GM13977 (cell line): Measurements from ENCODE around the gene RNU2-1.

Experiments
- DNase-seq: peaks from one replicate; pipeline ENCODE4 v3.0.0; 2012; ENCODE audit warnings: low spot score
- CTCF ChIP-seq: IDR thresholded peaks from 2 replicates; pipeline ENCODE4 v1.5.1; 2012; ENCODE audit warnings: mild to moderate bottlenecking, control low read depth; ENCODE audit not compliant: insufficient read depth; ENCODE audit errors: extremely low read depth, missing control alignments
- in situ Hi-C: fragments of 300-500 bp; cut with MboI; formaldehyde crosslinking; loops from one replicate; pipeline ENCODE4 v1.12.0; 2022; ENCODE audit warnings: low sequenced_read_pairs, low pct_unique_long_range_greater_than_20kb, mixed read lengths, inconsistent platforms; ENCODE audit not compliant: unreplicated experiment

Gene RNU2-1

DNA sequence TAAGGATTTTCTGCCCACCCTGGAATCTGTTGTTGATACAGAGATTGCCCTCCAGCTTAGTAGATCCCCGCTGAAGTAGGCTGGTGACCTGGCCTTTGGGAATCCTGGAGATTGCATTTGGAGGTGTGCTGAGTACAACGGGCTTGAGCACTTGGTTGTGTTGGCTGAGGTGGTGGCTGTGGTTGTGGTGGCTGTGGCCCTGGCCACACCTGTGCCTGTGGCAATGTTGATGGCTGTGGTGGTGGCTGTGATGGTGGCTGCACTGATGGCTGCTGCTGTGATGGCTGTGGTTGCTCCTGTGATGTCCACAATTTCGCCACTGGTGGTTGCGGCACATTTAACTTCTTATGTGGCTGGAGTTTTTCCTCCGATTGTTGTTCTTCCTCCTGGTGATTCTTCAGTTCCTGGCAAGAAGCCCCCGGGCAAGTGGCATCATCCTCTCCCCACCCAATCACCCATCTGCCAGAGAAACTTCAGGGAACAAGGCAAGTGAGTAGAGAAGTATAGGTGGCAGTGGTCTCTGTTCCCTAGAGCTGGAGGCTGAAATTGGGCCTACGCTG is 9.6 kb downstream of the RNU2-1 start:
- DNase-seq, result no peak
- in situ Hi-C loops, result no loop called here
- no peak for TF ChIP-seq CTCF

DNA sequence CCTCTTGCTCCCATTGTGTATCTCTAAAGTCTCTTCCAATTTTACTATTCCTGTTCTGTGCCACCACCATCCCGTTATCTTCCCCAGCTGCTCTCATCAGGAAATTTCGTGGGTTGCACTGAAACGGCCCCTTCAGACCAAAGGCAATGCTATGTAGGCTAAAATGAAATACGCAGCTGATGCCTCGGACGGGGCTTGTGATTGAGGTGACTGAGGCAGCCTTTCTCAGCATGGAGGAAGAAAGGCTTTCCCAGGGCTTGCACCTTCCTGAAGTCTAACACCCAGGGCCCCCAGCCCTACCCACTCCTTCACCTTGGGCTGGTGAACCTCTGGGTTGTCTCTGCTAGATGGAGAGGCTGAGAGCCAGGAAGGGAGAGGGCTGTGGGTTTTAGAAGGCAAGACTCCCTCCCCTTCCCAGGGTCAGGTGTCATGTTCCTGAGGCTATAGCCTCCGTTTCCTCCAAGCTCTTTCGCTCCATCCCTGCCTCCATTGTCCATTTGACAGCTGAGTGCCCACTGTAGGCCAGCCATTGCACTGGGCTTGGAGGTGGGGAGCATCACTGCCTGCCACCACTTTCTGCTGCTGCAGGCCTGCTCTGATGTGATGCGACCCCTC is 13.2 kb downstream of the RNU2-1 start:
- DNase-seq, result no peak
- no peak for TF ChIP-seq CTCF
- in situ Hi-C loops, result no loop called here

DNA sequence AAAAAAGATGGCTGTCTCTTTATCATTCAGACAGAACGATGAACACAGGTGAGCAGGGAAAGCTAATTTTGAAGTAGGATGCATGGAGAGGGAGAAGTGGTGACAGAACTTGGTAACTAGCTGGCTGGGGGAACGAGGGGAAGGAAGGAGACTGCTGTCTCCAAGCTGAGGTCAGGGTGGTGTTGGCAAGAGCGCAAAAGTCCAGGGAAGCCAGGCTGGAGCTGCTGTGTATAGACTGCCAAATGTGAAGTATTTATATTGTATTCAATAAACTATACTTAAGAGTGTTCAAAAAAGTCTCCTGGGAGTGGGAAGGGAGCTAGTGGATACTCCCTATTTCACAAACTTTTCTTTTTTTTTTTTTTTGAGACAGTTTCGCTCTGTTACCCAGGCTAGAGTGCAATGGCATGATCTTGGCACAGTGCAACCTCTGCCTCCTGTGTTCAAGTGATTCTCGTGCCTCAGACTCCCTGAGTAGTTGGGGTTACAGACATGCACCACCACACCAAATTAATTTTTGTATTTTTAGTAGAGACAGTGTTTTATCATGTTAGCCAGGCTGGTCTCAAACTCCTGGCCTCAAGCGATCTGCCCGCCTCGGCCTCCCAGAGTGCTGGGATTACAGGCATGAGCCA is 13.9 kb downstream of the RNU2-1 start:
- in situ Hi-C loops, result no loop called here
- no peak for DNase-seq
- TF ChIP-seq CTCF, result no peak

- no peak for DNase-seq
- in situ Hi-C loops, result no loop called here
- TF ChIP-seq CTCF, result no peak
Observed at GRCh38 chr17:43219001-43219400, 14.8 kb downstream of the RNU2-1 start.

DNA sequence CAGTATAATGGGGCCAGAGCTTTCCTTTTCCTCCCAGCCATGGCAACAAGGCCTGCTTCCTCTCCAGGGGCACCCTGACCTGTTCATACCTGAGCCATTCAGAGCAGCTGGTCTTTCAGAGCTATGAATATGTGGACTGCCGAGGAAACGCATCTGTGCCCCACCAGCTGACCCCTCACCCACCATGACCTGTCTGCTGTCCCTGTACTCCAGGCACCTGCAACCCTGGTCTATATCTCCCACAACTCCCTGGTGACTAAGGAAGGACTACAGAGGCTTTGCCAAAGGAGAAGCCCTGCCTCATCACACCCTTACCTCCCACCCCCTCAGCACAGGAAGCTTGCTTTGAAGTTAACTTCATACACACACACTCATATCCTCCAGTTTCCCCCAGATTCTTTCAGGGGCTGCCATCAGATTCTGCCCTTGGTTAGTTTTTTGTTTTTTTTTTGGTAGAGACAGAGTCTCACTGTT is 16.1 kb downstream of the RNU2-1 start:
- DNase-seq, result no peak
- in situ Hi-C loops, result no loop called here
- TF ChIP-seq CTCF, result no peak

GRCh38 chr17:43216762-43217613 is 16.8 kb downstream of the RNU2-1 start:
- TF ChIP-seq CTCF, result no peak
- DNase-seq, result no peak
- in situ Hi-C loops, result no loop called here
